ENCODE data around the gene JSRP1. TPM values are rescaled to one million over a fixed set of nuclear protein-coding genes. Genes with fewer than 3 reads are reported as not detected.

Gene JSRP1
- total and polyA plus RNA-seq, 2 experiments from 2014 or later: 2.4 to 3.1 TPM

- TF ChIP-seq ZNF114 (CRISPR knock-in tag; IDR thresholded peaks at IDR 0.05) (no peak), CREB1 (CRISPR knock-in tag; IDR thresholded peaks at IDR 0.05; ENCODE audit: low read depth) (no peak), JUNB (IDR thresholded peaks at IDR 0.05; ENCODE audit: unreplicated experiment) (no peak)
- no peak overlapping the region for H3K4me2 ChIP-seq
- Mint-ChIP-seq H3K4me1 (no peaks in the 10 kb centered on the region), H3K27ac (no peak overlapping the region), H3K4me3 (no peak overlapping the region), H3K9me3 (no peaks in the 10 kb centered on the region), H3K27me3 (ENCODE audit: insufficient read depth, low read depth, poor library complexity) (peaks cover 10% of the 10 kb centered on the region), H3K36me3 (ENCODE audit: low read depth) (no peaks in the 10 kb centered on the region)
- H3F3A ChIP-seq (replicated peaks; ENCODE audit: low read depth): peaks cover 2% of the 10 kb centered on the region; the same call in 1 of the 2 replicates
- H3K4me3 ChIP-seq: no peak overlapping the region
- H2AFZ ChIP-seq: no peak overlapping the region
- no peaks in the 10 kb centered on the region for H4K20me1 ChIP-seq (replicated peaks; ENCODE audit: insufficient read depth)
- no peak for ATAC-seq
- H3K9me2 ChIP-seq (ENCODE audit: insufficient read depth): no peaks in the 10 kb centered on the region
- H3K36me3 ChIP-seq (ENCODE audit: insufficient read depth): no peaks in the 10 kb centered on the region
- no peaks in the 10 kb centered on the region; the same call in 1 of the 2 replicates for H3K4me1 ChIP-seq (ENCODE audit: insufficient read depth)
- no peak overlapping the region for H3K27ac ChIP-seq (ENCODE audit: low read depth)
- DNase-seq (ENCODE audit: low spot score): no peak
- 0 out of 2 replicates have a peak, but pooled peaks cover under 1% of the 10 kb centered on the region for H3K27me3 ChIP-seq (ENCODE audit: insufficient read depth)
- H3K79me2 ChIP-seq (replicated peaks; ENCODE audit: insufficient read depth): no peaks in the 10 kb centered on the region
Measured at GRCh38 chr19:2259336-2259735, 3.1 kb upstream of the JSRP1 start.

- ATAC-seq: no peak
- Histone ChIP-seq H3K9me2 (ENCODE audit: insufficient read depth) (no peaks in the 10 kb centered on the region), H3K36me3 (ENCODE audit: insufficient read depth) (no peaks in the 10 kb centered on the region), H3K4me3 (no peak overlapping the region), H3K27ac (ENCODE audit: low read depth) (no peak overlapping the region), H3F3A (replicated peaks; ENCODE audit: low read depth) (peaks cover 4% of the 10 kb centered on the region; the same call in 1 of the 2 replicates), H3K4me2 (no peak overlapping the region), H3K27me3 (ENCODE audit: insufficient read depth) (peaks cover 21% of the 10 kb centered on the region), H3K79me2 (replicated peaks; ENCODE audit: insufficient read depth) (no peaks in the 10 kb centered on the region), H4K20me1 (replicated peaks; ENCODE audit: insufficient read depth) (no peaks in the 10 kb centered on the region), H3K4me1 (ENCODE audit: insufficient read depth) (peaks cover 5% of the 10 kb centered on the region; the same call in 1 of the 2 replicates), H2AFZ (no peak overlapping the region)
- Mint-ChIP-seq H3K36me3 (ENCODE audit: low read depth) (no peaks in the 10 kb centered on the region), H3K27me3 (ENCODE audit: insufficient read depth, low read depth, poor library complexity) (peaks cover 36% of the 10 kb centered on the region), H3K27ac (no peak overlapping the region), H3K4me3 (no peak overlapping the region), H3K4me1 (peaks cover 3% of the 10 kb centered on the region; the same call in 2 of the 3 replicates), H3K9me3 (no peaks in the 10 kb centered on the region)
- TF ChIP-seq ZNF462 (CRISPR knock-in tag; IDR thresholded peaks at IDR 0.05): no peak
- no peak for TF ChIP-seq EZH2 (IDR thresholded peaks at IDR 0.05; ENCODE audit: low read depth, unreplicated experiment)
- TF ChIP-seq CREB1 (CRISPR knock-in tag; IDR thresholded peaks at IDR 0.05; ENCODE audit: low read depth): no peak
- no peak for TF ChIP-seq NANOG (IDR thresholded peaks at IDR 0.05; ENCODE audit: borderline replicate concordance)
- no peak for TF ChIP-seq ZNF114 (CRISPR knock-in tag; IDR thresholded peaks at IDR 0.05)
- TF ChIP-seq POLR2AphosphoS5 (IDR thresholded peaks at IDR 0.05; ENCODE audit: low read depth): no peak
- TF ChIP-seq EZH2phosphoT487 (IDR thresholded peaks at IDR 0.05; ENCODE audit: unreplicated experiment): no peak
- no peak for TF ChIP-seq ETS1 (IDR thresholded peaks at IDR 0.05)
- no peak for TF ChIP-seq CTCF (conservative IDR thresholded peaks at IDR 0.05; ENCODE audit: low read depth in 2 of 2)
- DNase-seq (ENCODE audit: low spot score): no peak
Measured at GRCh38 chr19:2255112-2255845, 938 bp downstream of the JSRP1 start.

All from GM23338 (cell line).